Colonic mucosa (tissue), 4 donors: ENCODE measurements around the gene ZNF283. TPM values are rescaled to one million over a fixed set of nuclear protein-coding genes. Genes with fewer than 3 reads are reported as not detected.

Source experiments
- DNase-seq: peaks from one replicate; pipeline ENCODE4 v3.0.0-alpha.2; 2020
- H3K27ac ChIP-seq: fragments of 200-600 bp; one replicate; pipeline ENCODE4 v1.8.0; 2021
- H3K27me3 ChIP-seq: fragments of 200-600 bp; one replicate; pipeline ENCODE4 v1.8.0; 2021
- H3K36me3 ChIP-seq: fragments of 200-600 bp; one replicate; pipeline ENCODE4 v1.8.0; 2021
- H3K4me1 ChIP-seq: fragments of 200-600 bp; one replicate; pipeline ENCODE4 v1.8.0; 2021; ENCODE audit warnings: mild to moderate bottlenecking
- H3K4me3 ChIP-seq: fragments of 200-600 bp; one replicate; pipeline ENCODE4 v1.8.0; 2021
- H3K9ac ChIP-seq, 2 donors: one replicate each; pipeline ENCODE4 v1.7.0; 2013; ENCODE audit warnings: control low read depth in 2 of 2, low read depth in 2 of 2, low read length in 2 of 2
- H3K9me3 ChIP-seq: fragments of 200-600 bp; one replicate; pipeline ENCODE4 v1.8.0; 2021
- intact Hi-C: fragments of 100-400 bp; cut with DNase I; formaldehyde crosslinking; loops from one replicate; pipeline ENCODE4 v1.14.1; 2022
- total RNA-seq, 2 donors: library from RNA; stranded (reverse); fragmentation: NEBNext Ultra II Directional in 1 of 2; extraction: Animal tissue kit (Norgen Biotek cat#: 25700) in 1 of 2; gene quantifications; one replicate each; pipeline ENCODE4 v1.2.1, GENCODE V29; 2021
- TF ChIP-seq, protein P1 (sequence below): fragments of 200-600 bp; IDR thresholded peaks from one replicate; pipeline ENCODE4 v1.8.0; 2022; ENCODE audit warnings: antibody characterized with exemption, mild to moderate bottlenecking
- donor health status: healthy.
- donor health status: DM: no; HTN: no; CAD: no.
- donor health status: DM: no; HTN: no; CAD: no.

Gene ZNF283
- total RNA-seq, 2 donors from 2014 or later: 6.5 to 7.3 TPM

DNA sequence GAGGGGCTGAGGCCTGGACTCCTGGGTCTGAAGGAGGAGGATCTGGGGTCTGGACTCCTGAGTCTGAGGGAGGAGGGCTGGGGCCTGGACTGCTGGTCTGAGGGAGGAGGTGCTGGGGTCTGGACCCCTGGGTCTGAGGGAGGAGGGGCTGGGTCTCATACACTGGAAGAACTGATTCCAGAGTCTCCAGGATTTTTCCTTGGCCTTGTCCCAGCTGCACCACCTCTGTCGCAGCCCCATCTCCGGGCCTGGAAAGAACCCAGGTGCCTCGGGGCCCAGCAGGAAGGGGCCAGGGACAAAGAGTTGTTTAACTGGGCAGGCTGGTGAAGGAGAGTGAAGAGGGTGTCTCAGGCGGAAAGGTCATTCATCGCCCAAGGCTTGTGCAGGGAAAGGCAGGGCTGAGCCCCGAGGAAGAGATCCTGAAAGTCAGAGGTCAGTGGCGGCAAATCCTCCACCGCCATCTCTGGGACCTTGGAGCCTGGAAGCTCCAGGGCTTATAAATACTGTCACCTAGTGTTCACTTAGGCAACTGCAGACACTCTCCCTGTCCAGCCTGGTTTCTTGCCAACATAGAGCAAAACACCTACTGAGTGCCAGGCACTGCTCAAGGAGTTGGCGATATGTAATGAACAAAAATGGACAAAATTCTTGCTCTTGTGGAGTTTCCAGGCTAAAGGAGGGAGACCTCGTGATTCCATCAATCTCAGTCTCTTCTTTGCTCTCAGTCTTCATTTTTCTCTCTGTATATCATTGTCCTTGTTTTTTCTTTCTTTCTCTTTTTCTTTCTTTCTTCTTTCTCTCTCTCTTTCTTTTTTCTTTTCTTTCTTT lies 41.9 kb upstream of the ZNF283 start:
- H3K9me3 ChIP-seq: no peaks in the 10 kb centered on the region
- peaks cover 5% of the 10 kb centered on the region for H3K4me1 ChIP-seq
- H3K4me3 ChIP-seq: no peak overlapping the region
- peak overlapping the region; percentile 34 for H3K27ac ChIP-seq
- H3K36me3 ChIP-seq: no peaks in the 10 kb centered on the region
- intact Hi-C loops: loop anchor here (2.0 kb wide), 1 partner anchor 38 kb away; no protein-coding TSS in a partner anchor
- no peaks in the 10 kb centered on the region for H3K27me3 ChIP-seq
- TF ChIP-seq, protein P1, sequence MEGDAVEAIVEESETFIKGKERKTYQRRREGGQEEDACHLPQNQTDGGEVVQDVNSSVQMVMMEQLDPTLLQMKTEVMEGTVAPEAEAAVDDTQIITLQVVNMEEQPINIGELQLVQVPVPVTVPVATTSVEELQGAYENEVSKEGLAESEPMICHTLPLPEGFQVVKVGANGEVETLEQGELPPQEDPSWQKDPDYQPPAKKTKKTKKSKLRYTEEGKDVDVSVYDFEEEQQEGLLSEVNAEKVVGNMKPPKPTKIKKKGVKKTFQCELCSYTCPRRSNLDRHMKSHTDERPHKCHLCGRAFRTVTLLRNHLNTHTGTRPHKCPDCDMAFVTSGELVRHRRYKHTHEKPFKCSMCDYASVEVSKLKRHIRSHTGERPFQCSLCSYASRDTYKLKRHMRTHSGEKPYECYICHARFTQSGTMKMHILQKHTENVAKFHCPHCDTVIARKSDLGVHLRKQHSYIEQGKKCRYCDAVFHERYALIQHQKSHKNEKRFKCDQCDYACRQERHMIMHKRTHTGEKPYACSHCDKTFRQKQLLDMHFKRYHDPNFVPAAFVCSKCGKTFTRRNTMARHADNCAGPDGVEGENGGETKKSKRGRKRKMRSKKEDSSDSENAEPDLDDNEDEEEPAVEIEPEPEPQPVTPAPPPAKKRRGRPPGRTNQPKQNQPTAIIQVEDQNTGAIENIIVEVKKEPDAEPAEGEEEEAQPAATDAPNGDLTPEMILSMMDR: peak; percentile 98
- H3K9ac ChIP-seq: peak overlapping the region in 1 of 2 donors; percentile 69
- DNase-seq: peak; percentile 79

DNA sequence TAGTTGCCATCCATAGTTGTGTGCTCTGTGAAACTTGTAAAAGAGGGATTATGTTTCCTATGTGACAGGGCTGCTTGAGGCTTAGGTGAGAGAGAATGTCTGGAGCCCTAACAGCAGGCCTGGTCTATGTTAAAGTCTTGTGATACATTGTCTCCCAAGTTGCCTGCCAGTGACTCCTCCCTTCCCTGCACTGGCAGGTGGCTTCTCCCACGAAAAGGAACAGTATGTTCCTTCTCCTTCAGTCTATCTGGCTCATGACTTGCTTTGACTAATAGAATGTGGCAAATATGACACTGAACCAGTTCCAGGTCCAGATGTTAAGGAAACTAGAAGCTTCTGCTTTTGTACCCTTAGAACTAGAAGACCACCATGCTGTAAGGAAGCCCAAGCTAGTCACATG lies 40.5 kb upstream of the ZNF283 start:
- peaks cover 5% of the 10 kb centered on the region for H3K4me1 ChIP-seq
- no peak for DNase-seq
- TF ChIP-seq, protein P1: no peak

DNA sequence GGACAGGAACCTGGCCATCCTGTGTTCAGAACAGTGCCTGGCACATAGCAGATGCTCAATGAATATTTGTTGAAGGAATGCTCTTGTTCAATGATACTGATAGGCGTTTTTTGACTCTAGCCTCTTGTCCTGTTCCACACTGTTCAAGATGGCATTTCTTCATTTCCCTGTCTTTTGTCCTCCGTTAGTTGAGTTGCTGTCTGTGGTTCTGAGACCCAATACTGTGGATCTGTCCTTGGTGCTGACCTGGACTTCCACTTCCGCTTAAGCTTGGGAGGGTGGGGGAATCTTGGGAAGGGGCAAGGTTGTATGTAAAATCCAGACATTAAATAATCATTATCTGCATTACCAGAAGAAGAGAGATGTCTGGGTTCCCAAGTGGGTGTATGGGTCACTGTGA lies 38.1 kb upstream of the ZNF283 start:
- H3K27me3 ChIP-seq: no peaks in the 10 kb centered on the region
- TF ChIP-seq, protein P1: no peak
- no peak overlapping the region for H3K4me3 ChIP-seq
- DNase-seq: no peak
- H3K27ac ChIP-seq: no peak overlapping the region
- no peak overlapping the region for H3K9ac ChIP-seq
- no peaks in the 10 kb centered on the region for H3K9me3 ChIP-seq
- peaks cover 5% of the 10 kb centered on the region for H3K4me1 ChIP-seq
- H3K36me3 ChIP-seq: no peaks in the 10 kb centered on the region
- intact Hi-C loops: no loop called here

More for the DNA sequence above, 40.5 kb upstream of the ZNF283 start:
- Histone ChIP-seq H3K36me3 (no peaks in the 10 kb centered on the region), H3K27me3 (no peaks in the 10 kb centered on the region), H3K27ac (no peak overlapping the region), H3K4me3 (no peak overlapping the region), H3K9me3 (no peaks in the 10 kb centered on the region), H3K9ac (no peak overlapping the region)
- intact Hi-C loops: no loop called here

DNA sequence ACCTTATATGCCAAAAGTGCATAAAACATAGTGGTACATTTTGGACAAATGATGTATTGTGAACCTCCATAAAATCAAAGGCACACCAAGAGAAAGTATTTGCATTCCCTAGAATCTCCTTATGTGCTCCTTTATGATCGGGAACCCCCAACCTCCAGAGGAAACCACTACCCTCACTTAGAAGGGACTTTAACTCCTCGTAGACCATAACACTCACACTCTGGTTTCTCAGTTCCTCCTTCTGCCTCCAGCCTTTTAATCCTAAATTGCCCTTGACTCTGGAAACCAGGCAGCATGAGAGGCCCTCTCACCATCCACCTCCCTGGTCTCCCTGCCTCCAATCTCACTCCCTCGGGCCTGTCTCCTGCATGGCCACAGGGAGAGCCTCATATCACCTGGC lies 36.5 kb upstream of the ZNF283 start:
- TF ChIP-seq, protein P1: no peak
- no peak overlapping the region for H3K9ac ChIP-seq
- intact Hi-C loops: no loop called here
- H3K9me3 ChIP-seq: no peaks in the 10 kb centered on the region
- H3K27me3 ChIP-seq: no peaks in the 10 kb centered on the region
- H3K36me3 ChIP-seq: no peaks in the 10 kb centered on the region
- H3K4me3 ChIP-seq: no peak overlapping the region
- H3K27ac ChIP-seq: no peak overlapping the region
- peaks cover 2% of the 10 kb centered on the region for H3K4me1 ChIP-seq
- no peak for DNase-seq

DNA sequence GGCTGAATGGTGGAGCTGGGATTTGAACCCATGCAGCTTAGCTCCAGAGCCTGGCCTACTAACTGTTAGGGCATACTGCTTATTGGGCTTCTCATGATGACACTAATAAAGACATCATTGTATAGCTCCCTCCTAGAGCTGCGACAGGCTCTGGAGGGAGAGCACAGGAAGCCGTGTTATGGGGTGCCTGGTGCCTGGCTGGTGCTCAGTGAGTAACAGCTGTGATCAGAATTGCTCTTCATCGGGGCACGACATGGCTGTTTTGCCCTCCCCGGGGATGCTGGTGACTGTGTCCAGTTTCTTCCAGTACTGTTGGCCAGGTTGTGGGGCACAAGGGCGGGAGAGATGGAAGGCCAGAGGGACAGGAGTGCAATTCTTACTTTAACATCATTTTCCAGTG lies 30.0 kb upstream of the ZNF283 start:
- Histone ChIP-seq H3K27ac (no peak overlapping the region), H3K36me3 (no peaks in the 10 kb centered on the region), H3K9ac (no peak overlapping the region), H3K4me3 (no peak overlapping the region), H3K27me3 (no peaks in the 10 kb centered on the region), H3K4me1 (peaks cover 10% of the 10 kb centered on the region), H3K9me3 (no peaks in the 10 kb centered on the region)
- intact Hi-C loops: no loop called here
- no peak for DNase-seq
- TF ChIP-seq, protein P1: no peak
